ENCODE results near the gene MCRIP2.

Gene MCRIP2

DNA sequence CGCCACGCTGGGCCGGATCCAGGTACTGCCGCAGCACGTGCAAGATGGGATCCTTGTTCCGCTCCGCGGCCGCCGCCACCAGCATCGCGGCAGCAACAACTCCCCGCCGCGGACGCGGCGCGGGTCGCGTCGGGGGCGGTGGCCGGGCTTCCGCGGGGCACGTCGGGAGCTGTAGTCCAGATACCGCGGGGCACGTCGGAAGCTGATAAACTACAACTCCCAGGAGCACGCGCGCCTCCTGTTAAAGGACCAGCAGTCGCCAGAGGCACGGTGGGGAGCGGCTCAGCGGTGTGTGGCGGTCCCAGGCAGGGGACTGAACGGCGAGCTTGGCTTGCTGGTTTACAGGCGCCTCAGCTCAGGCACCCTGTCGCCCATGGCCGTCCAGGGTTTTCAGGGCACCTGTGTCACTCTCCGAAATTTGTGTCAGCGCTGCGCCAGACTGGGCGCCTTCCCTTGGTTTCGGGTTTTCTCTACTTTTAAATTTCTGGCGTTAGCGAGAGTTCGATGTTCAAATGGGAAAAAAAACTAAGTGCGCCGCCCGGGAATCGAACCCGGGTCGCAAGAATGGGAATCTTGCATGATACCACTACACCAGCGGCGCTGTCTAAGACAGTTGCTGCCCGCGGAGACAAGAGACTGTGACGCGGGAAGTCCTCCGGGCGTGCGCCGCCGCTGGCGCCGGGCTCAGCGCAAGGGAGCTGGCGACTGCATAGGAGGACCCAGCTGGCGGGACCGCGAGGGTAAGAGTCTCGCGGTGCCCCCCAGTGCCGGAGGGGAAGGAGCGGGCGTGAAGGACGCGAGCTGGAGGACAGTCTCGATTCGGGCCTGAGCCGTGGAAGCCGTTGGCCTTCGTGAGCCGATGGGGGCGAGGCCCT, 5.2 kb upstream of the MCRIP2 start, which contains the start of gene METTL26:
TSS of gene METTL26 (minus strand) at position 100 of the 875 bp plus-strand sequence. CDS start at position 85, 15 bp downstream.
- in situ Hi-C loops (cut with HindIII; ENCODE audit: low sequenced_read_pairs): no loop called here
- peak; percentile 80 for DNase-seq (ENCODE audit: low read depth)
- peak within 1 kb of the TSS; percentile 55 for H3K4me3 ChIP-seq (ENCODE audit: low read depth, low read length)
- TF ChIP-seq CTCF (IDR thresholded peaks at IDR 0.05; ENCODE audit: low read depth, low read length, missing control alignments): no peak

DNA sequence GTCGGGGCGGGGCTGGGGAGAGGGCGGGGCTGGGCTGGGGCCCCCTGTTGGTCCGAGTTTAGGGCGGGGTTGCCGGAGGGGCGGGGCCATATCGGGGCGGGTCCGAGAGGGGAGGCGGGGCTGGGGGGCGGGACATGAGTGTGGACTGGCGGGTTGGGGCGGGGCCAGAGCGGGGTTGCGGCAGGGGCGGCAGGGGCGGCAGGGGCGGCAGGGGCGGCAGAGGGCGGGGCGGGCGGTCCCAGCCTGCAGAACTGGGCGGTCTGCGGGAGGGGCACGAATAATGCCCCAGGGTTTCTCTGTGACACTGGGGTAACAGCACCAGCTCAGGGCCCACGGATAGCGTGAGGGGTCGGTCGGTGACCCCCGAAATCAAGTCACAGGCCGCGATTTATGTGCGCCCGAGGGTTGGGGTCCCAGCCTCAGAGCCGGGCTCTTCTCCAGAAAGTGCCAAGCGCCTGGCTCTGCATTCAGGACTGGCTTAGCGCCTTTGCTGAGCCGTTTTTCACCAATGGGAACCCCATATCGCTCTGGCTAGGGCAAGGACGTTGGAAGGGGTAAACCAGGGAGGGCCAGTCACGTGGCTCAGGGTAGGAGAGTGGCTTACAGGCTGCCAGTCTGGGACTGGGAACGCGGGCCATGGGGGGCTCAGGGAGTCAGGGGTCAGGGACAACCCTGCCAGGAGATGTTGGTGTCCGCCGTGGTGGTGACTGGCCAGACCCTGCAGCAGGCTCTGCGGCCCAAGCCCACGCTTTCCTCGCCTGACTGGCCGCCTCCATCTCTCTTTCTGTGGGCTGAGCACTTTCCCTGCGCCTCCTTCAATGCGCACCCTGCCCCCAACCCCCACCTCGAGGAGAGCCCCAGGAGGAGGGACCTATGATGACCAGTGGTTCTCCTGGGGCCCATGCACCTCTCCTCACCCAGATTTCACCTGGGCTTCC, 4.3 kb upstream of the MCRIP2 start:
- no peak for TF ChIP-seq CTCF (IDR thresholded peaks at IDR 0.05; ENCODE audit: low read depth, low read length, missing control alignments)
- peak; percentile 65 for DNase-seq (ENCODE audit: low read depth)
- peak overlapping the region; percentile 55 for H3K4me3 ChIP-seq (ENCODE audit: low read depth, low read length)
- in situ Hi-C loops (cut with HindIII; ENCODE audit: low sequenced_read_pairs): no loop called here

- no peak overlapping the region for H3K4me3 ChIP-seq (ENCODE audit: low read depth, low read length)
- in situ Hi-C loops (cut with HindIII; ENCODE audit: low sequenced_read_pairs): no loop called here
- TF ChIP-seq CTCF (IDR thresholded peaks at IDR 0.05; ENCODE audit: low read depth, low read length, missing control alignments): no peak
- DNase-seq (ENCODE audit: low read depth): no peak
These were observed 3.5 kb upstream of the MCRIP2 start for GRCh38 chr16:638034-638543.

DNA sequence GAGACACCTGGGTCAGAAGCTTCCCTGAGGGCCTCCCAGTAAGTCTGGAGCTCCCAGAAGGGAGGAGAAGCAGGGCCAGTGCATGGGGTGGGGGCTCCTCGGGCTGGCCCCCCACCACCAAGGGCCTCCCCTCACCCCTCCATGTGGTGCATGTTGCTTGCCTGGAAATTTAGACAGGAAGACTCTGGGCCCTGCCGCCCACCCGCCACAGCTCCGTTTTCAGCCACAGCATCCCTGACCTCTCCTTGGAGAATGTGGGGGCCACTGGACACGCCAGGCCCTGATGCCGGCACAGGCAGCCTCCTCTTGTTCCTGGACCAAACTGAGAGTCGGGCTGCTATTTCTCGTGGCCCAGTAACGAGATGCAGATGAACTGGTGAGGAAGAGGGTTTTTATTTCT, 2.8 kb upstream of the MCRIP2 start:
- in situ Hi-C loops (cut with HindIII; ENCODE audit: low sequenced_read_pairs): no loop called here
- no peak for DNase-seq (ENCODE audit: low read depth)
- H3K4me3 ChIP-seq (ENCODE audit: low read depth, low read length): no peak overlapping the region
- TF ChIP-seq CTCF (IDR thresholded peaks at IDR 0.05; ENCODE audit: low read depth, low read length, missing control alignments): no peak

DNA sequence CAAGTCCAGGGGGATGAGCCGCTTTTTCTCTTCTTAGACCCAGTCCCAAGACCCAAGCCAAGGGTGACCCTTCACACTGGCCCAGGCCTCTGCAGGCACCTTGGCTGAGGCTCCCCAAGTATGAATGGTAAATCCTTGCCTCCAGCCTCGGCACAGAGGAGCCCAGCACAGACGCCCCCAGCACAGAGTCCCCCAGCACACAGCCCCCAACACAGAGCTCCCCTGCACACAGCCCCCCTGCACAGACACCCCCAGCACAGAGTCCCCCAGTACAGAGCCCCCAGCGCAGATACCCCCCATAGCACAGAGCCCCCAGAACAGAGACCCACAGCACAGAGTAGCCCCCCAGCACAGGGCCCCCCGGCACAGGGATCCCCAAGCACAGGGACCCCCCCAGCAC, 1.0 kb upstream of the MCRIP2 start:
- in situ Hi-C loops (cut with HindIII; ENCODE audit: low sequenced_read_pairs): no loop called here
- no peak for TF ChIP-seq CTCF (IDR thresholded peaks at IDR 0.05; ENCODE audit: low read depth, low read length, missing control alignments)
- peak overlapping the region; percentile 59 for H3K4me3 ChIP-seq (ENCODE audit: low read depth, low read length)
- no peak for DNase-seq (ENCODE audit: low read depth)
